Skeletal muscle satellite cell (primary cell): ENCODE data around the gene KIF27. TPM values are rescaled to one million over a fixed set of nuclear protein-coding genes. Genes with fewer than 3 reads are reported as not detected.

Experiments used
- H3K27me3 ChIP-seq: 2 replicates; pipeline ENCODE4 v1.7.0; 2013; ENCODE audit warnings: low read length; ENCODE audit not compliant: control insufficient read depth, insufficient read depth
- H3K36me3 ChIP-seq: 2 replicates; pipeline ENCODE4 v1.7.0; 2013; ENCODE audit warnings: mild to moderate bottlenecking, control low read depth, low read length; ENCODE audit not compliant: insufficient read depth
- H3K4me1 ChIP-seq: 2 replicates; pipeline ENCODE4 v1.7.0; 2013; ENCODE audit warnings: low read length; ENCODE audit not compliant: control insufficient read depth, insufficient read depth
- H3K4me2 ChIP-seq: 2 replicates; pipeline ENCODE4 v1.7.0; 2013; ENCODE audit warnings: mild to moderate bottlenecking, low read length
- H3K4me3 ChIP-seq: 2 replicates; pipeline ENCODE4 v1.7.0; 2013; ENCODE audit warnings: low read length
- H3K9ac ChIP-seq: 2 replicates; pipeline ENCODE4 v1.7.0; 2013; ENCODE audit warnings: mild to moderate bottlenecking, low read depth, low read length, moderate library complexity
- H3K9me3 ChIP-seq: replicated peaks from 2 replicates; pipeline ENCODE4 v1.7.0; 2013; ENCODE audit warnings: mild to moderate bottlenecking, control low read depth, low read length
- total RNA-seq: library from RNA; depleted of rRNA; stranded (reverse); fragments of >200 nt; gene quantifications from 2 replicates; pipeline ENCODE4 v1.2.3, GENCODE V29; 2012; rRNA removed

KIF27 gene, protein sequence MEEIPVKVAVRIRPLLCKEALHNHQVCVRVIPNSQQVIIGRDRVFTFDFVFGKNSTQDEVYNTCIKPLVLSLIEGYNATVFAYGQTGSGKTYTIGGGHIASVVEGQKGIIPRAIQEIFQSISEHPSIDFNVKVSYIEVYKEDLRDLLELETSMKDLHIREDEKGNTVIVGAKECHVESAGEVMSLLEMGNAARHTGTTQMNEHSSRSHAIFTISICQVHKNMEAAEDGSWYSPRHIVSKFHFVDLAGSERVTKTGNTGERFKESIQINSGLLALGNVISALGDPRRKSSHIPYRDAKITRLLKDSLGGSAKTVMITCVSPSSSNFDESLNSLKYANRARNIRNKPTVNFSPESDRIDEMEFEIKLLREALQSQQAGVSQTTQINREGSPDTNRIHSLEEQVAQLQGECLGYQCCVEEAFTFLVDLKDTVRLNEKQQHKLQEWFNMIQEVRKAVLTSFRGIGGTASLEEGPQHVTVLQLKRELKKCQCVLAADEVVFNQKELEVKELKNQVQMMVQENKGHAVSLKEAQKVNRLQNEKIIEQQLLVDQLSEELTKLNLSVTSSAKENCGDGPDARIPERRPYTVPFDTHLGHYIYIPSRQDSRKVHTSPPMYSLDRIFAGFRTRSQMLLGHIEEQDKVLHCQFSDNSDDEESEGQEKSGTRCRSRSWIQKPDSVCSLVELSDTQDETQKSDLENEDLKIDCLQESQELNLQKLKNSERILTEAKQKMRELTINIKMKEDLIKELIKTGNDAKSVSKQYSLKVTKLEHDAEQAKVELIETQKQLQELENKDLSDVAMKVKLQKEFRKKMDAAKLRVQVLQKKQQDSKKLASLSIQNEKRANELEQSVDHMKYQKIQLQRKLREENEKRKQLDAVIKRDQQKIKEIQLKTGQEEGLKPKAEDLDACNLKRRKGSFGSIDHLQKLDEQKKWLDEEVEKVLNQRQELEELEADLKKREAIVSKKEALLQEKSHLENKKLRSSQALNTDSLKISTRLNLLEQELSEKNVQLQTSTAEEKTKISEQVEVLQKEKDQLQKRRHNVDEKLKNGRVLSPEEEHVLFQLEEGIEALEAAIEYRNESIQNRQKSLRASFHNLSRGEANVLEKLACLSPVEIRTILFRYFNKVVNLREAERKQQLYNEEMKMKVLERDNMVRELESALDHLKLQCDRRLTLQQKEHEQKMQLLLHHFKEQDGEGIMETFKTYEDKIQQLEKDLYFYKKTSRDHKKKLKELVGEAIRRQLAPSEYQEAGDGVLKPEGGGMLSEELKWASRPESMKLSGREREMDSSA (N-terminal part only)
- total RNA-seq = 2.5 and 2.6 TPM in 2 replicates

DNA sequence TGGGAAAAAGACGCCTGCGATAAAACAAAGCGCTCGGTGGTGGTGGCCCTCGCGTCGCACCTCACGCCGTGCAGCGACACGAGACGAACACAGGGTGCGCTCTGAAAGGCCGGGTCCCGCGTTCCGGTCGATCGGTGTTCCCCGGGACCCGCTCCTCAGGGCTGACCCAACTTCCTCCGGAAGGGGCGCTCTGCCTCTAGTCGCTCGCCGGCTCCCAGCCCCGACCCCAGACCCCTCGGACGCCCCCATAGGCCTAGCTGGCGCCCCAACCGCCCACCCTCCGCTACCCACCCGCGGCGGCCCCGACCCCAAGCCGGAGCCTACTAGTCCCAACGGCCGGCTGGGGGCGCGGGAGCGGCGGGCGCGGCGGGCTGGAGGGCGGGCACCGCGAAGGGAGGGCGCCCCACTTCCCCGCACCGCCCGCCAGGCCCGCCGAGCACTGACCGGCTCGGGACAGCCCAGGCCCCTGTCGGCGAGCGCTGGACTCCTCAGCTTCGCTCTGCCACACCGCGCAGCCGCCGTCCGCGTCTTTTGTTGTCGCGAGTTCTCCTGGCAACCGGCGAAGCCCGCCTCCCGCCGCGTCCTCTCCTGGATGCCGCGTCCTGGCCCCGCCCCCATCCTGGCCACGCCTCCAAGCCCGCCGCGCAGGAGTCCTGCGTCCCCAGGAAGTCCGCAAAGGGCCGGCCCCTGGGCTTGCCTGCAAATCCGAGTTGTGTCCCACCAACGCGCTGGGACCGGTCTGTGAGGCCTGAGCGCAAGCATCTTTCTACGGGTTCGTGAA, at the start of gene KIF27:
TSS of gene KIF27 (minus strand) at position 506 of the 781 bp plus-strand sequence. CDS start 5,841 bp downstream, outside the sequence.
- Histone ChIP-seq H3K4me2 (peak within 1 kb of the TSS; percentile 86), H3K9me3 (no peaks in the 10 kb centered on the region), H3K9ac (peak within 1 kb of the TSS; percentile 69), H3K36me3 (no peaks in the 10 kb centered on the region), H3K4me1 (peaks cover 11% of the 10 kb centered on the region), H3K27me3 (no peaks in the 10 kb centered on the region), H3K4me3 (peak within 1 kb of the TSS; percentile 80)

DNA sequence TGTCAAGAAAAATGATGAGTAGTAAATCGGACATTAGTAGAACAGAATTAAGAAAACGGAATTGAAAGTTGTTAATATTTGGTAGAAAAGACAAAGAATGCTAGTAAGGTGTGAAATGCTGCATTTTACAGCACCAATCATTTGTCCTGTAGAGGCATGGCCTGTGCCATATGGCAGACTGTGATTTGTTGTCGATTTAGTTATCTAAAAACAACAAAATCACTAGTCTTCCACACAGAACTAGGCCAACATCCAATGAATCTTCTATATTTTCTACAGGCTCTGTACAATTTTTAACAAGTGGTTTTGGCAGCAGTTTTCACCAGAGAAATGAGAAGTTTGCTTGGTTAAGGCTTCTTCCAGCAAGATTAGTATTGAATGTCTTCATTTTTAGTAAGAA, 48.4 kb upstream of the KIF27 start:
- Histone ChIP-seq H3K4me1 (no peaks in the 10 kb centered on the region), H3K4me2 (no peak overlapping the region), H3K9ac (no peak overlapping the region), H3K36me3 (peaks cover 78% of the 10 kb centered on the region), H3K4me3 (no peak overlapping the region), H3K9me3 (no peaks in the 10 kb centered on the region), H3K27me3 (no peaks in the 10 kb centered on the region)

DNA sequence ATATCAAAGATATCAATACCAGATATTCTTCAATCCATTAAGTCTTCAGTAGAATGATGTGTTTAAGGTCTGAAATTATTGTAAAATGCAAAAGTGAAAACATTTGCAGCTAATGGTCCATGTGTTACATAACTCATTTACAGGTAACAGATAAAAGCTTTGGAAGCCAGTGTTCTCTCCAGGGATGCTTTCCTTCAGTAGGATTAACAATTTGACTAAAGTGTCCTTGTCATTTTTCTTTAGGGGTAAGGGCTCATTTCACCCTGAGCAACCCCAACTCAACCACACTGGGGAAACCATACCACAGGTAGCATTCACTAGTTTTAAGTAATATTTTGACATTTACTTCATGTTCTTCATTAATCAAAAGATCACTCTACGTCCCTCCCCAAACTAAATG, 45.8 kb upstream of the KIF27 start:
- Histone ChIP-seq H3K27me3 (no peaks in the 10 kb centered on the region), H3K36me3 (peaks cover 52% of the 10 kb centered on the region), H3K9me3 (no peaks in the 10 kb centered on the region), H3K4me1 (peaks cover 4% of the 10 kb centered on the region), H3K9ac (no peak overlapping the region), H3K4me3 (no peak overlapping the region), H3K4me2 (no peak overlapping the region)

DNA sequence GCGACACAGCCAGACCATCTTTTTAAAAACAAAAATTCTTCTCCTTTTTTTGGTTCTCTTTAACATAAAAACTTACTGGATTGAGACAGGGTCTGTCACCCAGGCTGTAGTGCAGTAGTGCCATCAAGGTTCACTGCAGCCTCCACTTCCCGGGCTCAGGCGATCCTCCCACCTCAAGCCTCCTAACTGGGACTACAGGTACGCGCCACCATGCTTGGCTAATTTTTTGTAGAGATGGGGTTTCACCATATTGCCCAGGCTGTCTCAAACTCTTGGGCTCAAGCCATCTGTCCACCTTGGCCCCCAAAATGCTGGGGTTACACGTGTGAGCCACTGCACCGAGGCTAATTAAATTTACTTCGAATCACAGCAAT, 45.0 kb upstream of the KIF27 start:
- H3K9ac ChIP-seq = no peak overlapping the region
- no peaks in the 10 kb centered on the region for H3K27me3 ChIP-seq
- peaks cover 5% of the 10 kb centered on the region for H3K4me1 ChIP-seq
- H3K9me3 ChIP-seq = no peaks in the 10 kb centered on the region
- H3K4me3 ChIP-seq = no peak overlapping the region
- no peak overlapping the region for H3K4me2 ChIP-seq
- H3K36me3 ChIP-seq = peaks cover 44% of the 10 kb centered on the region

DNA sequence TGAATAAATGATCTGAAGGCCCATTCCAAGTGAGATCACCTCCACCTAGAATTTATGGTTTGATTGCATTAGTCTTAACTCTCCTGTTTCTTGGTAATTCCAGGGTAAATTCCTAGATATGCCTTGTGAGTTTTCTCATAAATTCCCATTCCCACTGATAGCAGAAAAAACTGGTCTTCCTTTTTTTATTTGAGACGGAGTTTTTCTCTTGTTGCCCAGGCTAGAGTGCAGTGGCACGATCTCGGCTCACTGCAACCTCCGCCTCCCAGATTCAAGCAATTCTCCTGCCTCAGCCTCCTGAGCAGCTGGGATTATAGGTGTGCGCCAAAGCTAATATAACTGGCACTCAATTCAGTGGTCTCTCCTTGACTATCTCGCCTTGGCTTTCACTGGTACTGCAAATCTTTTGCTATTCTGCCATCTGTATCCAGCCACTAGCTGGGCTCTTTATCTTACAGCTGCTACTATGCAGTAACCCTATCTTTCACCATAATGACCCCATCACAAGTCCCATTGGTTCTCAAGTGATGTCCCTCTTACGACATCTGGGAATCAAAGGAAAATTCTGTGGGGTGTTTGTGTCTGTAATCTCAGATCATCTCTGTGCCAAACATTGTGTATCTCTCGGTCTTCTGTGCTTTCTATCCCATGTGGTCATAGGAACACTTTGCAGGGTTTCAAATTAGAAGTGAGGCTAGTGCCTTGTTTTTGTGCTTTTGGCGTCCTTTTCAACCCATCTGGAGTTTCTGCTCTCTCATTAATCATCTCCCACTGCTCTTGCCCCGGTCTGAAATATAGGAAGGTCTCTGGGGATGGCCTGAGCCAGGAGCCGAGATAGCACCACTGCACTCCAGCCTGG, 44.3 kb upstream of the KIF27 start:
- H3K4me1 ChIP-seq = peaks cover 5% of the 10 kb centered on the region
- H3K4me2 ChIP-seq = no peak overlapping the region
- no peaks in the 10 kb centered on the region for H3K27me3 ChIP-seq
- no peak overlapping the region for H3K9ac ChIP-seq
- H3K9me3 ChIP-seq = no peaks in the 10 kb centered on the region
- H3K4me3 ChIP-seq = no peak overlapping the region
- peaks cover 38% of the 10 kb centered on the region for H3K36me3 ChIP-seq

DNA sequence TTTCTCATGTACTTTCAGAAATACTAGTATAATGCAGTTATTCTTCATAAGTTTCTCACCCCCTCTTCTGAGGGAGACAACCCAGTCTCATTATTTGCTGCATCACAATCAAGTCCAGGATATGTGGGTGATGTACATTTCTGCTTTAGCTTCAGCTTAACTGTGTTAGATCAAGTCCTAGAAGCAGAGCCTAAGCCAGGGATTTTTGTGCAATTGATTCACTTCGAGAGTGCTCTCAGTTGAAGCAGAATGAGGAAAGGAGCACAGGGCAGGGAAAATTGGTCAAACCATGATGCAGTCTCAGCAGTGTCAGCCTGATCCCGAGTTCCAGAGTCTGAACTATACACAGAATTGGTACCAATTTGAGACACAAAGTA, 43.7 kb upstream of the KIF27 start:
- no peak overlapping the region for H3K4me3 ChIP-seq
- no peak overlapping the region for H3K9ac ChIP-seq
- no peaks in the 10 kb centered on the region for H3K9me3 ChIP-seq

DNA sequence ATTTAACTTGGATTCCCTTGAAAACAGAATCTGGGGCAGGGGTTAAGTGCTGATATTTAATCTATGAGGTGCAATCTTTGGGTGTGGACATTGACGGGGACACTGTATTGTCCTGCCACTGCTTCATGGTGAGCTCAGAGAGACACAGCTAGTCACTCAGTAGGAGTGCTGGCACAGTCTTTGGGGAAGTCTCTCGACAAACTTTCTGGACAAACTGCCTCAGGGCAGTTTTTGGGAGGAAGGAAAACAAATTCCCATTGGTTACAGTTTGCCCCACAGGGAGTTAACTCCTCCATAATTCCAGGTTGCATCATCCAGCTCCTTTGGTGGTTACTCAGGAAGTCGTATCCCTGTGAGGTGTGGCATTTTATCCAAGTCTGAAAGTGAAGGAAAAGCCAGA, 40.9 kb upstream of the KIF27 start:
- Histone ChIP-seq H3K36me3 (peaks cover 11% of the 10 kb centered on the region), H3K4me3 (no peak overlapping the region), H3K9ac (no peak overlapping the region), H3K27me3 (no peaks in the 10 kb centered on the region), H3K9me3 (no peaks in the 10 kb centered on the region), H3K4me2 (no peak overlapping the region), H3K4me1 (peaks cover 20% of the 10 kb centered on the region)

More for the DNA sequence above, 43.7 kb upstream of the KIF27 start:
- Histone ChIP-seq H3K27me3 (no peaks in the 10 kb centered on the region), H3K4me1 (peaks cover 5% of the 10 kb centered on the region), H3K36me3 (peaks cover 32% of the 10 kb centered on the region), H3K4me2 (no peak overlapping the region)

DNA sequence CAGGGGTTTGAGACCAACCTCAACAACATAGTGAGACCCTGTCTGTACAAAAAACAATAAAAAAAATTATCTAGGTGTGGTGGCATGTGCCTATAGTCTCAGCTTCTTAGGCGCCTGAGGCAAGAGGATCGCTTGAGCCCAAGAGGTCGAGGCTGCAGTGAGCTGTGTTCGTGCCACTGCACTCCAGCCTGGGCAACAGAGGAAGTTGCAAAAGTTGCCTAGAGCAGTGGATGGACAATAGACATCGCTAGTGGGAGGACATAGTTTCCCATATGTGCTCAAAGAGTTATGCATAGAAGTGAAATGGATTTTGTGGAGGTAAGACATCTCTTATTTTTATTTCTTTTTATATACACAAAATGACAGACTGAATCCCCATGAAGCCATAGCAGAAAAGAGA, 39.8 kb upstream of the KIF27 start:
- no peak overlapping the region for H3K4me2 ChIP-seq
- no peak overlapping the region for H3K4me3 ChIP-seq
- no peak overlapping the region for H3K9ac ChIP-seq
- no peaks in the 10 kb centered on the region for H3K27me3 ChIP-seq
- H3K36me3 ChIP-seq = no peaks in the 10 kb centered on the region
- H3K9me3 ChIP-seq = no peaks in the 10 kb centered on the region
- peaks cover 30% of the 10 kb centered on the region for H3K4me1 ChIP-seq

DNA sequence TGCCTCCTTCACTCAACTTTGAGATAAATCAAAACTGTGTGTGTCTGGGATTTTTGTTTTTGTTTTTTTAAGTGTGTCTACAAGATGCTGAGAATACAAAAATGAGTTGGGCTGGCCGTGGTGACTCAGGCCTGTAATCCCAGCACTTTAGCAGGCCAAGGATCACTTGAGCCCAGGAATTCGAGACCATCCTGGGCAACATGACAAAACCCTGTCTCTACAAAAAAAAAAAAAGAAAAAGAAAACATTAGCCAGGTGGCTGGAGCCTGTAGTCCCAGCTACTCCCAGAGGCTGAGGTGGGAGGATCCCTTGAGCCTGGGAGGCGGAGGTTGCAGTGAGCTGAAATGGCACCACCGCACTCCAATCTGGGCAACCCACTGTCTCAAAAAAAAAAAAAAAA, 37.8 kb upstream of the KIF27 start:
- no peaks in the 10 kb centered on the region for H3K27me3 ChIP-seq
- H3K36me3 ChIP-seq = no peaks in the 10 kb centered on the region
- H3K9me3 ChIP-seq = no peaks in the 10 kb centered on the region
- H3K4me2 ChIP-seq = peak overlapping the region; percentile 37
- peaks cover 39% of the 10 kb centered on the region for H3K4me1 ChIP-seq
- H3K4me3 ChIP-seq = no peak overlapping the region
- no peak overlapping the region for H3K9ac ChIP-seq

DNA sequence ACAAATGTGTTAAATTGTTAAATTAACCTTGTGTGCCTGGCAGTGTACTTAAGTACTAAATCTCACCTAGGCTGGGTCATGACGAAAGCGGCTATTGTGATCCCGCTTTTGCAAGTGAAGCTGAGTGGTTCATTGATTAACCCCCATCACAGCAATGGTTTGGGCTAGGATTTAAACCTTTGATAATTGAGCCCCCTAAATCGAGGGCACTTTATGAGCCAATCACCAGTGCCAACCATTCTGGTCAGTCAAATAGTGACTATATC, 35.9 kb upstream of the KIF27 start:
- Histone ChIP-seq H3K36me3 (no peaks in the 10 kb centered on the region), H3K9ac (peak overlapping the region; percentile 90), H3K27me3 (no peaks in the 10 kb centered on the region), H3K4me2 (peak overlapping the region; percentile 94), H3K4me1 (peaks cover 37% of the 10 kb centered on the region), H3K4me3 (peak overlapping the region; percentile 81), H3K9me3 (no peaks in the 10 kb centered on the region)
